IMR-90 (cell line): ENCODE data around the gene PLXDC1. TPM values are rescaled to one million over a fixed set of nuclear protein-coding genes. Genes with fewer than 3 reads are reported as not detected.

Source experiments
- ATAC-seq: fragments of 200-7000 bp; cut with Tn5 transposase; 2 replicates; pipeline ENCODE4 v1.9.1; 2020; ENCODE audit warnings: low read depth, mild to moderate bottlenecking, moderate library complexity
- BruUV-seq: library from RNA; stranded (reverse); fragments of 400-500 nt; replicated peaks from 2 replicates; lab custom pipeline; 2021; lab: Mats Ljungman, UMichigan
- CTCF ChIA-PET: fragments of 300-600 bp; formaldehyde crosslinking; extraction: SDS; loops from one replicate; lab custom pipeline; 2021; ENCODE audit warnings: antibody characterized with exemption; lab: Yijun Ruan, JAX
- POLR2A ChIA-PET: fragments of 300-600 bp; sonication (Branson Sonifier 250); formaldehyde crosslinking; loops from one replicate; lab custom pipeline; 2022; ENCODE audit warnings: antibody characterized with exemption; ENCODE audit not compliant: unreplicated experiment; lab: Charles Lee
- DNase-seq: peaks from one replicate; pipeline ENCODE4 v3.0.0; 2013
- H2AFZ ChIP-seq: replicated peaks from 2 replicates; pipeline ENCODE3; 2013; ENCODE audit warnings: low read length, mild to moderate bottlenecking; ENCODE audit not compliant: poor library complexity
- H2AK5ac ChIP-seq: 2 replicates; pipeline ENCODE4 v1.6.1; 2013; ENCODE audit warnings: low read depth, low read length, inconsistent platforms
- H2AK9ac ChIP-seq: replicated peaks from 2 replicates; pipeline ENCODE3; 2013; ENCODE audit warnings: mild to moderate bottlenecking, low read depth, low read length, moderate library complexity; ENCODE audit not compliant: poor library complexity
- H2BK120ac ChIP-seq: 2 replicates; pipeline ENCODE4 v1.6.1; 2013; ENCODE audit warnings: low read depth, low read length, inconsistent platforms
- H2BK15ac ChIP-seq: 3 replicates; pipeline ENCODE4 v1.6.1; 2013; ENCODE audit warnings: low read depth, low read length, inconsistent platforms
- H2BK20ac ChIP-seq: 2 replicates; pipeline ENCODE4 v1.6.1; 2013; ENCODE audit warnings: low read depth, mild to moderate bottlenecking, inconsistent platforms, low read length, moderate library complexity
- H2BK5ac ChIP-seq: 2 replicates; pipeline ENCODE4 v1.6.1; 2013; ENCODE audit warnings: mild to moderate bottlenecking, low read depth, low read length, inconsistent platforms; ENCODE audit not compliant: poor library complexity, severe bottlenecking
- H3K14ac ChIP-seq: replicated peaks from 2 replicates; pipeline ENCODE4 v1.6.1; 2013; ENCODE audit warnings: low read depth, low read length, inconsistent platforms
- H3K18ac ChIP-seq: 2 replicates; pipeline ENCODE4 v1.6.1; 2013; ENCODE audit warnings: low read depth, low read length, control low read depth
- H3K23ac ChIP-seq: 2 replicates; pipeline ENCODE4 v1.6.1; 2013; ENCODE audit warnings: low read depth, low read length, inconsistent platforms
- H3K27ac ChIP-seq: 2 replicates; pipeline ENCODE4 v1.5.1; 2013; ENCODE audit warnings: mild to moderate bottlenecking, control low read depth, low read length; ENCODE audit not compliant: insufficient read depth
- H3K27me3 ChIP-seq: 2 replicates; pipeline ENCODE4 v1.6.1; 2013; ENCODE audit warnings: low read length; ENCODE audit not compliant: control insufficient read depth, insufficient read depth
- H3K36me3 ChIP-seq: 2 replicates; pipeline ENCODE4 v1.6.1; 2013; ENCODE audit warnings: low read length, mixed read lengths; ENCODE audit not compliant: control insufficient read depth, insufficient read depth
- H3K4ac ChIP-seq: 2 replicates; pipeline ENCODE4 v1.6.1; 2013; ENCODE audit warnings: low read depth, low read length, inconsistent platforms
- H3K4me1 ChIP-seq: 2 replicates; pipeline ENCODE4 v1.6.1; 2013; ENCODE audit warnings: low read length, mixed read lengths; ENCODE audit not compliant: control insufficient read depth, insufficient read depth
- H3K4me2 ChIP-seq: 2 replicates; pipeline ENCODE4 v1.6.1; 2013; ENCODE audit warnings: low read depth, mild to moderate bottlenecking, control low read depth, low read length, moderate library complexity
- H3K4me3 ChIP-seq: 2 replicates; pipeline ENCODE4 v1.5.1; 2013; ENCODE audit warnings: low read depth, mild to moderate bottlenecking, control low read depth, low read length, moderate library complexity; ENCODE audit not compliant: insufficient read depth
- H3K56ac ChIP-seq: 2 replicates; pipeline ENCODE4 v1.6.1; 2013; ENCODE audit warnings: low read length, inconsistent platforms; ENCODE audit not compliant: insufficient read depth; ENCODE audit errors: extremely low read depth
- H3K79me1 ChIP-seq, 2 experiments: 2 replicates each; pipeline ENCODE4 v1.6.1; 2013; ENCODE audit warnings: low read length in 2 of 2, inconsistent platforms in 1 of 2, low read depth in 1 of 2
- H3K9ac ChIP-seq: 2 replicates; pipeline ENCODE4 v1.6.1; 2013; ENCODE audit warnings: low read depth, low read length, control low read depth
- H3K9me1 ChIP-seq: 2 replicates; pipeline ENCODE4 v1.6.1; 2013; ENCODE audit warnings: low read length, inconsistent platforms; ENCODE audit not compliant: insufficient read depth
- H3K9me3 ChIP-seq: 2 replicates; pipeline ENCODE4 v1.6.1; 2013; ENCODE audit warnings: low read length; ENCODE audit not compliant: control insufficient read depth, insufficient read depth
- H4K20me1 ChIP-seq: 2 replicates; pipeline ENCODE4 v1.6.1; 2013; ENCODE audit warnings: low read length, inconsistent platforms; ENCODE audit not compliant: insufficient read depth
- H4K5ac ChIP-seq: 2 replicates; pipeline ENCODE4 v1.6.1; 2013; ENCODE audit warnings: mild to moderate bottlenecking, low read depth, low read length, control low read depth
- H4K8ac ChIP-seq, 2 experiments: 2 replicates each; pipeline ENCODE4 v1.6.1; 2013; ENCODE audit warnings: low read depth in 2 of 2, low read length in 2 of 2, control low read depth in 1 of 2, inconsistent platforms in 1 of 2
- H4K91ac ChIP-seq: 2 replicates; pipeline ENCODE4 v1.6.1; 2013; ENCODE audit warnings: low read depth, low read length, inconsistent platforms; ENCODE audit not compliant: insufficient read depth
- BHLHE40 ChIP-seq: fragments of 150-350 bp; IDR thresholded peaks from 2 replicates; pipeline ENCODE4 v1.6.1; 2016; ENCODE audit warnings: mild to moderate bottlenecking, low read depth, low read length
- CEBPB ChIP-seq: IDR thresholded peaks from 2 replicates; pipeline ENCODE4 v1.6.1; 2012; ENCODE audit warnings: low read depth, low read length, improper control_type of control experiment
- CHD1 ChIP-seq: IDR thresholded peaks from 2 replicates; pipeline ENCODE4 v1.6.1; 2012; ENCODE audit warnings: low read depth, low read length, improper control_type of control experiment
- FOS ChIP-seq: fragments of 150-350 bp; IDR thresholded peaks from 2 replicates; pipeline ENCODE4 v1.6.1; 2016; ENCODE audit warnings: low read depth, low read length
- MAFK ChIP-seq: IDR thresholded peaks from 2 replicates; pipeline ENCODE4 v1.6.1; 2012; ENCODE audit warnings: low read depth, low read length, improper control_type of control experiment
- MAZ ChIP-seq: IDR thresholded peaks from 2 replicates; pipeline ENCODE4 v1.6.1; 2012; ENCODE audit warnings: low read depth, mild to moderate bottlenecking, low read length, improper control_type of control experiment, moderate library complexity, borderline replicate concordance
- MXI1 ChIP-seq: IDR thresholded peaks from 2 replicates; pipeline ENCODE4 v1.6.1; 2012; ENCODE audit warnings: low read depth, mild to moderate bottlenecking, low read length, moderate library complexity, borderline replicate concordance
- NFE2L2 ChIP-seq: fragments of 150-350 bp; IDR thresholded peaks from 2 replicates; pipeline ENCODE4 v1.6.1; 2016; ENCODE audit warnings: low read depth, mild to moderate bottlenecking, low read length
- POLR2A ChIP-seq: IDR thresholded peaks from 2 replicates; pipeline ENCODE4 v1.6.1; 2012; ENCODE audit warnings: mild to moderate bottlenecking, low read depth, low read length
- RAD21 ChIP-seq: IDR thresholded peaks from 2 replicates; pipeline ENCODE4 v1.6.1; 2012; ENCODE audit warnings: low read length, improper control_type of control experiment
- RCOR1 ChIP-seq: IDR thresholded peaks from 2 replicates; pipeline ENCODE4 v1.6.1; 2012; ENCODE audit warnings: mild to moderate bottlenecking, low read length, improper control_type of control experiment; ENCODE audit not compliant: insufficient replicate concordance
- RFX5 ChIP-seq: IDR thresholded peaks from 2 replicates; pipeline ENCODE4 v1.8.0; 2012; ENCODE audit warnings: low read depth, mild to moderate bottlenecking, low read length, moderate library complexity
- SMC3 ChIP-seq: fragments of 150-350 bp; IDR thresholded peaks from 2 replicates; pipeline ENCODE4 v1.6.1; 2016; ENCODE audit warnings: low read depth, mild to moderate bottlenecking, antibody characterized with exemption, low read length, moderate library complexity
- WGBS, 2 experiments: methylation state at CpG; one replicate each; pipeline versions ENCODE4 v1.1.5 to v1.1.7; 2013; ENCODE audit warnings: missing lambda C conversion rate in 2 of 2; ENCODE audit not compliant: insufficient read length in 1 of 2; ENCODE audit errors: extremely low coverage in 2 of 2; 5-methylcytosine and 5-hydroxymethylcytosine counted together
- dilution Hi-C: fragments of 300-500 bp; cut with HindIII; formaldehyde crosslinking; loops from one replicate; pipeline ENCODE4 v1.14.3; 2018; ENCODE audit warnings: low sequenced_read_pairs; ENCODE audit not compliant: unreplicated experiment
- in situ Hi-C: fragments of 300-500 bp; cut with MboI; formaldehyde crosslinking; loops from 3 replicates; pipeline ENCODE4 v1.14.3; 2019; ENCODE audit warnings: low sequenced_read_pairs, inconsistent platforms, mixed read lengths
- intact Hi-C: fragments of 100-400 bp; cut with micrococcal nuclease; formaldehyde crosslinking; loops from 2 replicates; pipeline ENCODE4 v1.10.0; 2022
- polyA plus RNA-seq, 3 experiments: library from polyadenylated mRNA; depleted of rRNA; stranded (reverse); fragments of >200 nt; gene quantifications; 2 replicates each; pipeline ENCODE4 v1.2.3, GENCODE V29; 2012; ENCODE audit warnings: low replicate concordance in 1 of 3
- total RNA-seq: library from RNA; depleted of rRNA; stranded (reverse); fragments of >200 nt; gene quantifications from 2 replicates; pipeline ENCODE4 v1.2.3, GENCODE V29; 2012
- TF ChIP-seq, protein P1 (sequence below): fragments of 150-350 bp; IDR thresholded peaks from 2 replicates; pipeline ENCODE4 v1.6.1; 2016; ENCODE audit warnings: low read depth, mild to moderate bottlenecking, low read length, moderate library complexity, borderline replicate concordance
- TF ChIP-seq, protein P2 (sequence below): fragments of 150-350 bp; IDR thresholded peaks from 2 replicates; pipeline ENCODE4 v1.6.1; 2017; ENCODE audit warnings: mild to moderate bottlenecking, antibody characterized with exemption, low read length, low read depth
- TF ChIP-seq, protein P3 (sequence below): conservative IDR thresholded peaks from 2 replicates; pipeline ENCODE4 v1.5.1; 2012; ENCODE audit warnings: mild to moderate bottlenecking, low read depth, low read length, improper control_type of control experiment

Gene PLXDC1
- total and polyA plus RNA-seq, 2 of the 4 experiments (the other 2 are of a cell fraction): under 0.01 to 0.50 TPM

DNA sequence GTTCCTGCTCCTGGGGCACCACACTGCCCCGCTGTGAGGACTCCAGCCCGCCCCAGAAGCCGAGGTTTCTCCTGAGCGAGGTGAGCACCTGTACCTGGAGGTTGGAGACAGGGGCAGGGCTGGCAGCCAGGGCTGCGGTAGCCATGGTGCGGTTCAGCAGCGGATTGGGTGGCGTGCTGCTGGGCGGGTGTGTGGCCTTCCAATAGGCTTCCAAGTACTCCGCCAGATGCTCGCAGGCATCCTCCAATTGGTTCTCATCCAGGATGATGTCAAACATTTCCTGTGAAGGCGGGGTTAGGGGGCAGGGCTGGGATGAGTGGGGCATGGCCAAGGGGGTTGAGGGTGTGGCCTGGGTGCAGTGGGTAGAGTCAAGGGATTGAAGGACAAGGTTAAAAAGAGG lies 25.8 kb upstream of the PLXDC1 start:
- in situ Hi-C loops (no loop called here), intact Hi-C loops (no loop called here), dilution Hi-C loops (no loop called here)
- H3K9me3 ChIP-seq: no peaks in the 10 kb centered on the region
- no TSS peak for BruUV-seq
- no peak overlapping the region for H3K27ac ChIP-seq
- POLR2A ChIA-PET: no interaction called here
- no peaks in the 10 kb centered on the region for H3K27me3 ChIP-seq
- TF ChIP-seq MXI1 (no peak), NFE2L2 (no peak), CEBPB (no peak), RFX5 (no peak), RAD21 (no peak), MAZ (no peak), MAFK (no peak), RCOR1 (no peak), POLR2A (no peak), BHLHE40 (no peak), FOS (no peak), SMC3 (no peak), CHD1 (no peak)
- TF ChIP-seq, protein P1, sequence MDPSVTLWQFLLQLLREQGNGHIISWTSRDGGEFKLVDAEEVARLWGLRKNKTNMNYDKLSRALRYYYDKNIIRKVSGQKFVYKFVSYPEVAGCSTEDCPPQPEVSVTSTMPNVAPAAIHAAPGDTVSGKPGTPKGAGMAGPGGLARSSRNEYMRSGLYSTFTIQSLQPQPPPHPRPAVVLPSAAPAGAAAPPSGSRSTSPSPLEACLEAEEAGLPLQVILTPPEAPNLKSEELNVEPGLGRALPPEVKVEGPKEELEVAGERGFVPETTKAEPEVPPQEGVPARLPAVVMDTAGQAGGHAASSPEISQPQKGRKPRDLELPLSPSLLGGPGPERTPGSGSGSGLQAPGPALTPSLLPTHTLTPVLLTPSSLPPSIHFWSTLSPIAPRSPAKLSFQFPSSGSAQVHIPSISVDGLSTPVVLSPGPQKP: no peak
- TF ChIP-seq, protein P2, sequence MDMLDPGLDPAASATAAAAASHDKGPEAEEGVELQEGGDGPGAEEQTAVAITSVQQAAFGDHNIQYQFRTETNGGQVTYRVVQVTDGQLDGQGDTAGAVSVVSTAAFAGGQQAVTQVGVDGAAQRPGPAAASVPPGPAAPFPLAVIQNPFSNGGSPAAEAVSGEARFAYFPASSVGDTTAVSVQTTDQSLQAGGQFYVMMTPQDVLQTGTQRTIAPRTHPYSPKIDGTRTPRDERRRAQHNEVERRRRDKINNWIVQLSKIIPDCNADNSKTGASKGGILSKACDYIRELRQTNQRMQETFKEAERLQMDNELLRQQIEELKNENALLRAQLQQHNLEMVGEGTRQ: no peak
- TF ChIP-seq, protein P3, sequence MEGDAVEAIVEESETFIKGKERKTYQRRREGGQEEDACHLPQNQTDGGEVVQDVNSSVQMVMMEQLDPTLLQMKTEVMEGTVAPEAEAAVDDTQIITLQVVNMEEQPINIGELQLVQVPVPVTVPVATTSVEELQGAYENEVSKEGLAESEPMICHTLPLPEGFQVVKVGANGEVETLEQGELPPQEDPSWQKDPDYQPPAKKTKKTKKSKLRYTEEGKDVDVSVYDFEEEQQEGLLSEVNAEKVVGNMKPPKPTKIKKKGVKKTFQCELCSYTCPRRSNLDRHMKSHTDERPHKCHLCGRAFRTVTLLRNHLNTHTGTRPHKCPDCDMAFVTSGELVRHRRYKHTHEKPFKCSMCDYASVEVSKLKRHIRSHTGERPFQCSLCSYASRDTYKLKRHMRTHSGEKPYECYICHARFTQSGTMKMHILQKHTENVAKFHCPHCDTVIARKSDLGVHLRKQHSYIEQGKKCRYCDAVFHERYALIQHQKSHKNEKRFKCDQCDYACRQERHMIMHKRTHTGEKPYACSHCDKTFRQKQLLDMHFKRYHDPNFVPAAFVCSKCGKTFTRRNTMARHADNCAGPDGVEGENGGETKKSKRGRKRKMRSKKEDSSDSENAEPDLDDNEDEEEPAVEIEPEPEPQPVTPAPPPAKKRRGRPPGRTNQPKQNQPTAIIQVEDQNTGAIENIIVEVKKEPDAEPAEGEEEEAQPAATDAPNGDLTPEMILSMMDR: no peak
- no peak overlapping the region for H2BK15ac ChIP-seq
- H3K18ac ChIP-seq: no peak overlapping the region
- no peak overlapping the region for H3K56ac ChIP-seq
- H4K20me1 ChIP-seq: peaks cover 10% of the 10 kb centered on the region
- WGBS, 2 experiments: 95% methylated on average over 4 of the region's 12 CpGs; no CpG with 5 or more reads in 1 of the 2 experiments
- no peaks in the 10 kb centered on the region for H3K4me1 ChIP-seq
- H3K9me1 ChIP-seq: peaks cover 7% of the 10 kb centered on the region; the same call in 1 of the 2 replicates
- no peak overlapping the region for H4K8ac ChIP-seq
- H3K23ac ChIP-seq: no peak overlapping the region
- no peak overlapping the region for H3K14ac ChIP-seq
- no peak for DNase-seq
- H4K91ac ChIP-seq: no peak overlapping the region
- H3K4me2 ChIP-seq: no peak overlapping the region
- H3K36me3 ChIP-seq: peaks cover 24% of the 10 kb centered on the region
- no peak overlapping the region for H2BK120ac ChIP-seq
- no peak for ATAC-seq
- no peak overlapping the region for H3K4ac ChIP-seq
- H2AFZ ChIP-seq: no peak overlapping the region
- H3K9ac ChIP-seq: no peak overlapping the region
- H3K4me3 ChIP-seq: no peak overlapping the region
- H2BK20ac ChIP-seq: no peak overlapping the region
- H2AK9ac ChIP-seq: no peak overlapping the region
- CTCF ChIA-PET: no interaction called here
- no peak overlapping the region for H2BK5ac ChIP-seq
- H2AK5ac ChIP-seq: no peak overlapping the region
- H3K79me1 ChIP-seq: 0 out of 4 replicates have a peak, but pooled peaks cover 0 to 2% of the 10 kb centered on the region in 2 experiments
- no peak overlapping the region for H4K5ac ChIP-seq
